Measurements from ENCODE around the gene SF3B5.
"Not testable (repeated sequence)": the region's sequence is repeated elsewhere in the genome, so short reads cannot be mapped to it uniquely, and the experiment has no call there.

SF3B5 gene

DNA sequence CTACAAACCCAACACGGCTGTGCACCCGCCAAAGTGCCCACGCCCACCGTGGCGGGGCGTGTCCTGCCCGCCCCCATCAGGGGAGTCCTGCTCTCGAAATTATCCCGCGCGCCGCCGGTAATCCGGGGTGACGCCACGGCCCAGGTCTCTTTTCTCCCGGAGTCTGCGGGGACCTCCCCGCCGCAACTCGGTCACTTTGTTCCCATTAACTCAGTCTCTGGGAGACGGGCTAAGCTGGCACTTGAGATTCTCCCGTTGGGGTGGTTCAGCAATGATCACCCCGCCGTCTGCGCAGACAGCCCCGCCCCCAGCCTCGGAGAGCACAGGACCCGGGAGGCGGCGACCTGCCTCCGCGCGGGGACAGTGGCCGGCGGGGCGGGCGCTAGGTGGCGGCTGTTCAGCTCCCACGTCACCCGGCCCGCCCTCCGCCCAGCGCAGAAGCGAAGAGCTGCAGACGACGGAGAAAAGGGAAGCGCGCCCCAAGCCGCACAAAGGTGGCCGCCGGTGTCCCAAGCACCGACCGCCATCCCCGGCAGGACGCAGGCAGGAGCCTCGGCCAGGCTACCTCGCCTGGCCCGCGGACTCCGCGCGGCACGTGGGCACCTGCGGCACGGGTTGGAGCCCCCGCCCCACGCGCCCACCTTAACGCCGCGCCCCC, 31.5 kb downstream of the SF3B5 start:
- DNase-seq (ENCODE audit: low read depth in 2 of 2): peak; percentile 68 to 69

DNA sequence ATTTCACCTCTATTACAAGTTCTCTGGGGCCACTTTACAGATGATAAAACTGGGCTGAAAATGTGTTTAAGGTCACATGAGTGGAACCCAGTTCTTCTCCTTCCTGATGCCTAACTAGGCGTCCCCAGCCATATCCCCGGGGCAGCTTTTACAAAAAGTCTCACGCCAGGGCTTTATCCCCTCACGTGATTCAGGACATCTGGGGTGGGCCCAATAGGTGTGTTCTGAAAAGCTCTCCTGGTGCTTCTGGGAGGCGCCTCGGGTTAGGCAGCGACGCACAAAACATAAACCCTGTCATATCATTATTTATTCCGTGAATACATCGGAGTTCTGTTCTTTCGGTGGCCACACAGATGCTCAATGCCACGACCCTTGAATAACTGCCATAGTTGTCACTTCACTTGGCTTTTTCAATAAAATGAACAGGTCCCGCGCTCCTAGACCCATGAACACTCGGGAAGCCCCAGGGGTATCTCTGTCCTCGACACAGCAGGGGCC, 32.1 kb downstream of the SF3B5 start:
- DNase-seq (ENCODE audit: low read depth in 2 of 2): no peak

DNA sequence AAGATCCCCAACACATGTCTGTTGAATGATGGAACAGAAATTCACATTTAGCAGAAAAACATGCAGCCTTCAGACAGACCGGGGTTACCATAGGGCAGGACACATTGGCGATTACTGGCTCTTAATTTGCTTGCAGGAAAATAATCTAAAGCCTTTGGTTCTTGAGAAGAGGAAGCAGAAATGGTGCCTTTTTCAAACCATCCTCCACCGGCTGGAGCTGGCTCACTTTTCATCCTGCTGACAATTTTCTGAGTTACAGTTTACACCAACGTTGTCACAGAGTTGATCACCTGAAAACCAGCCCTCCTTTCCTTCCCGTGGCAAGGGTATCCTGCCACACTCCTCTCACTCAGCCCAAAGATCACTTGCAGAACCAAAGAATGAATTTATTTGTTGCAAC, 32.6 kb downstream of the SF3B5 start:
- DNase-seq (ENCODE audit: low read depth in 2 of 2): no peak

DNA sequence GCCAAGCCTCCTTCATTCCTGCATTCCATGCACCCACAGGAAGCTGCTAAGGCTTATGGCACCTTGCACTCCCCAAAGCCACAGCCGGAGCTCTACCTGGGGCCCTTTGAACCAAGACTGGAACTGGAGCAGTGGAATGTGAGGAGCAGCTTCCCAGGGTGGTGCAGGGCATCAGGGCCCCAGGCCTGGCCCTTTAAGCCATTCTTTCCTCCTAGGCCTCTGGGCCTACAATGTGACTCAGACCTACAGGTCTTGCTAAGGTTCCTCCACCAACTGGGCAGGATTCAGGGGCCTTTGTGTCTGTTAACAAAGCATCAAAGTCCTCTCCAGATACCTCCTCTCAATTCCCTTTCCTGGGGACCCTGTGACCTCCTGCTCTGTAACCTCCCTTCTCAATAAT, 36.2 kb downstream of the SF3B5 start:
- no peak for DNase-seq (ENCODE audit: low read depth in 2 of 2)

DNA sequence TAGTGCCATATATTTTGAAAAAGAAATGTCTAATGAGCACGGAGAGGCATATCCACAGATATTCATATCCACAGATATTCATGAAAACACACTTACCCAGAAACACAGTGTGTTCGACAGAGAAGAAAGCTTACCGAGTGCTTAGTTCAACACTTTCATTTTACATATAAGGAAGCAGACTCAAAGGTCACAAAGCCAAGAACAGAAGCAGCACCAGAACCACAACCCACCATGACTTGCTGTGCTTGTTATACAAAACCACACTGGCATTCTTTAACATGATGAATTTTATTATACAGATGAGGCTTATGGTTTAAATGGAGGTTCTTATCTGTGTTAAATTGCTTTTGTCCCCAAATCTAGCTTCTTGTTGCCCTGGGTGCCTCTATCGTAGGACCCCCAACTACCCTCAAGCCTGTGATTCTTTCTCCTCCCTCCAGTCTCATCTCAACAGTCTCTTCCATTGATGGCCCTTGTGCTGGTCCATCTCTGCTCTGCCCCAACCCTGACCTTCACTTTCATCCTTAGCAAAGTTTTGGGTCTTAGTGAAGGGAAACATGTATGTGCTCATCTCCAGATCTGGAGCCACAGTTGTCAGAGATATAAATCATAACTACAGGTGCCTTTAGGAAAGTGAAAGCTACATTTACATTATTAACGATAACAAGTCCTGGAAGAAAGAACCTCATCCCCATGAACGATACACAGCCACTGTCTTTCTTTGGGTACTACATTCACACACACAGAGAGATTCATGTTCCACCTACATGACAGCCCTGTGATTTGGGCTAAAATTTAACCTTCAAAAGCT, 40.0 kb downstream of the SF3B5 start:
- no peak for DNase-seq (ENCODE audit: low read depth in 2 of 2)

DNA sequence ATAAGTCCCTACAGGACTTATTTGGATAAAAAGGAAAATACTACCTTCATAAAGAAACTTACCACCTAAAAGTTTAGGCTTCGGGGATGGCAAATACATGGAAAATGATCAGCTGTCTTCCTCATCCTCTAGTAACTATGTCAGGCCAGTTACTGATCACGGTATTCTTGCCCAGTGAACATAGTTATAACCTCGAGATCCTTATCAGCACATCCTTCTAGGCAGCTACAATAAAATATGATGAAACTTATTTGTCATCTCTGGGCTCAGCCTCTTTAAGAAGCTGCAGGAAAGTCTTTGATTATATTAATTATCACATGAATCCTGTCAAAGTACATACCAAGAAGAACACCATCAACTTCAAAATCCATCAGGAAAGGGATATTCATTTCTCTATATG, 41.8 kb downstream of the SF3B5 start:
- DNase-seq (ENCODE audit: low read depth in 2 of 2): no peak

DNA sequence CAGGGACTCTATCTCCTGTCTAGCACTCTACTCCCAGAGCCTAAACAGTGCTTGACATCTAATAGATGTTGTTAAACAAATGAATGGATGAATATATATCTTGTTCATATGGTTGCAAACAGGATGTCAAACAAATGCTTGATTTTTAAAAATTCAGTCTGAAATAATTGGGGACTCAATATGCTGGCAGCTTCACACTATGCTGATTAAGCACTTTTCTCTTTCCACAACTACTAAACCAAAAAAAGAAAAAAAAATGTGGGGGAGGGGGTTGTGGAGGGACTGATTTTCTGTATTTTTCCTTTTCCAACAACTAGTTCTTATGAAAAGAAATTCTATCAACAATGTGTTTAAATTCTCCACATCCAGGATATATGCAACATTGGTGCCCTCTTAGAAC, 42.9 kb downstream of the SF3B5 start:
- no peak for DNase-seq (ENCODE audit: low read depth in 2 of 2)

DNA sequence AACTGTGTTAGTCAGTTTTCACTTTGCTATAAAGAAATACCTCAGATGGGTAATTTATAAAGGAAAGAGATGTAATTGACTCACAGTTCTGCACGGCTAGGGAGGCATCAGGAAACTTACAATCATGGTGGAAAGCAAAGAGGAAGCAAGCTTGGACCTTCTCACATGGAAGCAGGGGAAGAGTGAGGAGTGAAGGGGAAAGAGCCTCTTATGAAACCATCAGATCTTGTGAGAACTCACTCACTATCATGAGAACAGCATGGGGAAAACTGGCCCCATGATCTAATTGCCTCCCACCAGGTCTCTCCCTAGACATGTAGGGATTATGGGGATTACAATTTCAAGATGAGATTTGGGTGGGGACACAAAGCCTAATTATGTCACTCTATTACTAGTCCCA, 46.0 kb downstream of the SF3B5 start:
- DNase-seq (ENCODE audit: low read depth in 2 of 2): no peak

DNA sequence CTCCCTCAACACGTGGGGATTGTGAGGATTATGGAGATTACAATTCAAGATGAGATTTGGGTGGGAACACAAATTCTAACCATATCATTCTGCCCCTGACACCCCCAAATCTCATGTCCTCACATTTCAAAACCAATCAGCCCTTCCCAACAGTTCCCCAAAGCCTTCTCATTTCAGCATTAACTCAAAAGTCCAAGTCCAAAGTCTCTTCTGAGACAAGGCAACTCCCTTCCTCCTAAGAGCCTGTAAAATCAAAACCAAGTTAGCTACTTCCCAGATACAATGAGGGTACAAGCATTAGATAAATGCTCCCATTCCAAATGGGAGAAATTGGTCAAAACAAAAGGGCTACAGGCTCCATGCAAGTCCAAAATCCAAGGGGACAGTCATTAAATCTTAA, 47.7 kb downstream of the SF3B5 start:
- DNase-seq (ENCODE audit: low read depth in 2 of 2): no peak

DNA sequence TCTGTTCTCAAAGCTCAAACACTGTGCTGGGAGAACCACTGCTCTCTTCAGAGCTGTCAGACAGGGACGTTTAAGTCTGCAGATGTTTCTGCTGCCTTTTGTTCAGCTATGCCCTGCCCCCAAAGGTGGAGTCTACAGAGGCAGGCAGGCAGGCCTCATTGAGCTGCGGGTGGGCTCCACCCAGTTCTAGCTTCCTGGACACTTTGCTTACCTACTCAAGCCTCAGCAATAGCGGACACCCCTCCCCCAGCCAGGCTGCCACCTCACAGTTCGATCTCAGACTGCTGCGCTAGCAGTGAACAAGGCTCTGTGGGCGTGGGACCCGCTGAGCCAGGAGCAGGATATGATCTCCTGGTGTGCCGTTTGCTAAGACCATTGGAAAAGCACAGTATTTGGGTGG, 48.7 kb downstream of the SF3B5 start:
- not testable (repeated sequence) for DNase-seq (ENCODE audit: low read depth in 2 of 2)

DNA sequence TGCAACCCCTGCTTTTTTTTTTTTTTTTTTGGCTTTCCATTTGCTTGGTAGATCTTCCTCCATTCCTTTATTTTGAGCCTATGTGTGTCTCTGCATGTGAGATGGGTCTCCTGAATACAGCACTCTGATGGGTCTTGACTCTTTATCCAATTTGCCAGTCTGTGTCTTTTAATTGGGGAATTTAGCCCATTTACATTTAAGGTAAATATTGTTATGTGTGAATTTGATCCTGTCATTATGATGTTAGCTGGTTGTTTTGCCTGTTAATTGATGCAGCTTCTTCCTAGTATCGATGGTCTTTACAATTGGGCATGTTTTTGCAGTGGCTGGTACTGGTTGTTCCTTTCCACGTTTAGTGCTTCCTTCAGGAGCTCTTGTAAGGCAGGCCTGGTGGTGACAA, 50.4 kb downstream of the SF3B5 start:
- DNase-seq (ENCODE audit: low read depth in 2 of 2): not testable (repeated sequence)

Data from stimulated activated CD4-positive, alpha-beta T cell treated with anti-CD3 and anti-CD28 coated beads, Interleukin-1b, Interleukin-23, amount 100 ng/mL, for 1 hour (primary cell).